Esophagus squamous epithelium (tissue), 4 donors: ENCODE measurements around the gene CD300LF.

Experiments
- POLR2A ChIP-seq, 4 donors: fragments of 450-650 bp; IDR thresholded peaks; one replicate each; pipeline ENCODE4 v1.6.1; 2017; ENCODE audit warnings: antibody characterized with exemption in 4 of 4, mild to moderate bottlenecking in 4 of 4, moderate library complexity in 3 of 4
- TF ChIP-seq, protein P1 (sequence below), 6 experiments: fragments of 450-650 bp in 4 of 6; fragments of 200-600 bp in 2 of 6; sonication (generic) in 2 of 6; IDR thresholded peaks; one replicate each; pipeline ENCODE4 v1.5.1; 2016 to 2019; ENCODE audit warnings: antibody characterized with exemption in 6 of 6, mild to moderate bottlenecking in 4 of 6, moderate library complexity in 4 of 6

DNA sequence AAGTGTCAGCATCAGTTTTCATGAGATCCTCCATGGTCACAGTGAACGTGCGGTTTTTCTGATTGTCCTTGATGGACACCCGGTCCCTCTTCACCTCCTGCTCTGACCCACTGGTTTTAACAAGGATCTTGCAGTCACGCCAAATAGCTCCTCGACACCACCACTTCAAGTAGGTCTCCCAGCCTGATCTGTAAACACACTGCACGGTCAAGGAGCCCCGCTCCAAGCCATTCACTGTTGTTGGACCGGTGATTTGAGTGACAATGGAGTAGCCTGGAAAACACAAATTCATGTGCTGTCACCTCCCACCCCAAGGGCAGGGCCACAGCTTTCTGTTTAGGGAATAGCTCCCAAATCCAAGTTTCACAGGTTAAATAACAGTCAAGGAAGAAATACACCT, 8.2 kb downstream of the CD300LF start:
- TF ChIP-seq, protein P1, sequence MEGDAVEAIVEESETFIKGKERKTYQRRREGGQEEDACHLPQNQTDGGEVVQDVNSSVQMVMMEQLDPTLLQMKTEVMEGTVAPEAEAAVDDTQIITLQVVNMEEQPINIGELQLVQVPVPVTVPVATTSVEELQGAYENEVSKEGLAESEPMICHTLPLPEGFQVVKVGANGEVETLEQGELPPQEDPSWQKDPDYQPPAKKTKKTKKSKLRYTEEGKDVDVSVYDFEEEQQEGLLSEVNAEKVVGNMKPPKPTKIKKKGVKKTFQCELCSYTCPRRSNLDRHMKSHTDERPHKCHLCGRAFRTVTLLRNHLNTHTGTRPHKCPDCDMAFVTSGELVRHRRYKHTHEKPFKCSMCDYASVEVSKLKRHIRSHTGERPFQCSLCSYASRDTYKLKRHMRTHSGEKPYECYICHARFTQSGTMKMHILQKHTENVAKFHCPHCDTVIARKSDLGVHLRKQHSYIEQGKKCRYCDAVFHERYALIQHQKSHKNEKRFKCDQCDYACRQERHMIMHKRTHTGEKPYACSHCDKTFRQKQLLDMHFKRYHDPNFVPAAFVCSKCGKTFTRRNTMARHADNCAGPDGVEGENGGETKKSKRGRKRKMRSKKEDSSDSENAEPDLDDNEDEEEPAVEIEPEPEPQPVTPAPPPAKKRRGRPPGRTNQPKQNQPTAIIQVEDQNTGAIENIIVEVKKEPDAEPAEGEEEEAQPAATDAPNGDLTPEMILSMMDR (IDR thresholded peaks at IDR 0.05), result no peak
- no peak for TF ChIP-seq POLR2A (IDR thresholded peaks at IDR 0.05)
